ENCODE results near the gene SH2D2A. TPM values are rescaled to one million over a fixed set of nuclear protein-coding genes. Genes with fewer than 3 reads are reported as not detected.

SH2D2A gene
- total and polyA plus RNA-seq, 3 donors from 2014 or later, result 1.3 to 3.1 TPM; not detected in 1

DNA sequence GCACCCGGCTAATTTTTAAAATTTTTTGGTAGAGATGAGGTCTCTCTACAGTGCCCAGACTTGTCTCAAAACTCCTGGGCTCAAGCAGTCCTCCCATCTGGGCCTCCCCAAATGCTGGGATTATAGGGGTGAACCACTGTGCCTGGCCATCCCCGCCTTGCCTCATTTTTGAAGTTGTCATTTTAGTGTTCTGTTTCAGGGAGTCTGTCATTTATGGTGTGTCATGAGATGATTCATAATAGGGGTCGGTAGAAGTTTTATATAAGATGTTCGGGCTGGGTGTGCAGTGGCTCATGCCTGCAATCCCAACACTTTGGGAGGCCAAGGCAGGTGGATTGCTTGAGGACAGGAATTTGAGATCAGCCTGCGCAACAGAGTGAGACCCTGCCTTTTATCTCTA, 40.8 kb downstream of the SH2D2A start:
- WGBS, 2 donors, result 81 to 86% methylated on average over 5 of the region's 5 CpGs
- no peaks in the 10 kb centered on the region for H3K27me3 ChIP-seq
- no peaks in the 10 kb centered on the region for H3K36me3 ChIP-seq (ENCODE audit: low read depth, missing control alignments)
- intact Hi-C loops (cut with DNase I; ENCODE audit: low total_unique reads), result no loop called here
- H3K27ac ChIP-seq, result no peak overlapping the region
- no peaks in the 10 kb centered on the region for H3K9me3 ChIP-seq
- no peak for DNase-seq
- TF ChIP-seq, protein P1, sequence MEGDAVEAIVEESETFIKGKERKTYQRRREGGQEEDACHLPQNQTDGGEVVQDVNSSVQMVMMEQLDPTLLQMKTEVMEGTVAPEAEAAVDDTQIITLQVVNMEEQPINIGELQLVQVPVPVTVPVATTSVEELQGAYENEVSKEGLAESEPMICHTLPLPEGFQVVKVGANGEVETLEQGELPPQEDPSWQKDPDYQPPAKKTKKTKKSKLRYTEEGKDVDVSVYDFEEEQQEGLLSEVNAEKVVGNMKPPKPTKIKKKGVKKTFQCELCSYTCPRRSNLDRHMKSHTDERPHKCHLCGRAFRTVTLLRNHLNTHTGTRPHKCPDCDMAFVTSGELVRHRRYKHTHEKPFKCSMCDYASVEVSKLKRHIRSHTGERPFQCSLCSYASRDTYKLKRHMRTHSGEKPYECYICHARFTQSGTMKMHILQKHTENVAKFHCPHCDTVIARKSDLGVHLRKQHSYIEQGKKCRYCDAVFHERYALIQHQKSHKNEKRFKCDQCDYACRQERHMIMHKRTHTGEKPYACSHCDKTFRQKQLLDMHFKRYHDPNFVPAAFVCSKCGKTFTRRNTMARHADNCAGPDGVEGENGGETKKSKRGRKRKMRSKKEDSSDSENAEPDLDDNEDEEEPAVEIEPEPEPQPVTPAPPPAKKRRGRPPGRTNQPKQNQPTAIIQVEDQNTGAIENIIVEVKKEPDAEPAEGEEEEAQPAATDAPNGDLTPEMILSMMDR (IDR thresholded peaks at IDR 0.05), result no peak
- TF ChIP-seq POLR2A (IDR thresholded peaks at IDR 0.05), result no peak
- peaks cover 32% of the 10 kb centered on the region for H3K4me1 ChIP-seq
- no peak overlapping the region for H3K4me3 ChIP-seq

DNA sequence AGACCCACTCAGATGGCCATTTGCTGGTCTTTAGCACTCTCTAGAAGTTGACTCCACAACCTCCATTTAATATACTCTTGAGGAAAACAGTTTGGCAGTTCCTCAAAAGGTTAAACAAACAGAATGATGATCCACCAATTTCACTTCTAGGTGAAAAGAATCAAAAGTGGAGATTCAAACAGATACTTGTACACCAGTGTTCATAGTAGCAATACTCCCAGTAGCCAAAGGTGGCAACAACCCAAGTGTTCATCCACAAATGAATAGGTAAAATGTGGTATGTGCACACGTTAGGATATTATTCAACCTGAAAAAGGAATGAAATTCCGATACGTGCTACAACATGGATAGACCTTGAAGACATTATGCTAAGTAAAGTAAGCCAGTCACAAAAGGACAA, 43.0 kb downstream of the SH2D2A start:
- intact Hi-C loops (cut with DNase I; ENCODE audit: low total_unique reads), result no loop called here
- H3K4me3 ChIP-seq, result no peak overlapping the region
- no peaks in the 10 kb centered on the region for H3K27me3 ChIP-seq
- H3K27ac ChIP-seq, result peak overlapping the region in 1 of 2 donors; percentile 28
- peaks cover 53% of the 10 kb centered on the region for H3K4me1 ChIP-seq
- no peaks in the 10 kb centered on the region for H3K36me3 ChIP-seq (ENCODE audit: low read depth, missing control alignments)
- DNase-seq, result no peak
- WGBS, 2 donors, result 86 to 91% methylated on average over 3 of the region's 3 CpGs
- H3K9me3 ChIP-seq, result no peaks in the 10 kb centered on the region
- TF ChIP-seq, protein P1 (IDR thresholded peaks at IDR 0.05), result no peak
- no peak for TF ChIP-seq POLR2A (IDR thresholded peaks at IDR 0.05)

DNA sequence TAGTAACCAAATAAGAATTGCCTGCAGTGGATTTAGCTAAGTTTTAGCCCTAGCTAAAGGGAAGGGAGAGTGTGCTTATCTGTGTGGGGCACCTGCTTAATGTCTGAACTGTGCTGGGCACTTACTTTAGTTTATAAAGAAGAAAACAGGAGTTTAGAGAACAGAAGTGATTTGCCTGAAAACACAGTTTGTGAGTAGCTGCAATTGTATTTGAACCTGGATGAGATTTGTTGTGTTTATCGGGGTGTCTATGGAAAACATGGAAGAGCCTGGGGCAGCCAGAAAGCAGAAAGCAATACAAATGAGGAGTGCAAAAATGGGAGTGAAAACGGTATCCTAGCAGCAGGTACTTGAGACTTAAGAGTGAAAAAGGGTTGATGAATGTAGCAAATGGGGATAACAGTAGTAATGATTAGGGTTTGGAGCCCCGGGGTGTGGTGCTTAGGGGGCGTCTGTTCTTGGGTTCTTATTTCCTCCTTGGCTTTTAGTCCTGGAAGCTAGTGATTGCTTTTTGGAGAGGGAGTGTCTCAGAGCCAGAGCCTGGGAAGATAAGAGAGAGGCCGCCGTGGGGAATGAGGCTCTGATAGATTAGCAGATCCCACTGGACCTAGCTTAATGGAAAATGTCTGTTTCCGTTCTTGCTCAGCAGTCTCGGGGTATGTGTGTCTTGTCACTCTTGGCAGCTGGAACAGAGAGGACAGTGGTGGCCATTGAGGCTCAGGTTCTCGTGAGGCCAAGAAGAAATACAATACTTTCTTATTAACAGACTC, 43.7 kb downstream of the SH2D2A start:
- peak overlapping the region; percentile 3 to 28 for H3K27ac ChIP-seq
- no peaks in the 10 kb centered on the region for H3K36me3 ChIP-seq (ENCODE audit: low read depth, missing control alignments)
- no peaks in the 10 kb centered on the region for H3K9me3 ChIP-seq
- peak; percentile 24 for DNase-seq
- 32 to 37% methylated on average over 9 of the region's 9 CpGs for WGBS, 2 donors
- no peaks in the 10 kb centered on the region for H3K27me3 ChIP-seq
- peaks cover 58% of the 10 kb centered on the region for H3K4me1 ChIP-seq
- intact Hi-C loops (cut with DNase I; ENCODE audit: low total_unique reads), result no loop called here
- TF ChIP-seq POLR2A (IDR thresholded peaks at IDR 0.05), result no peak
- TF ChIP-seq, protein P1 (IDR thresholded peaks at IDR 0.05), result no peak
- no peak overlapping the region for H3K4me3 ChIP-seq

DNA sequence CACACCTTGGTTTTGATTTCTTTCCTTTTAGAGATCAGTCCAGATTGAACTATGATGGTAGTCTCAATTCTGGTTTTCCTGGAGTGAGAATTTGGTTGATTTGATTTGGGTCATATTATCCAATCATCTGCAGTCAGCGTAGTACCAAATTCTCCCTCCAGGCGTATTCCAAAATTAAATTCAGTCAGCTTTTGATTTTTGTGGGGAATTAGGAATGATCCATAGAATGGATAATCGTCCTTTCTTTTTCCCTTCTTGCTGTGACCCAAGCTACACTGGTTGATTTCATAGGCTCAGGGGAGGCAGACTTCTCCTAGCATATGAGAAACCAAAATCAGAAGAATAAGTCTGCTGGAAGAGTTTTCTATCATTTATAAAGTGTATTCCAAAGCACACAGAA, 44.4 kb downstream of the SH2D2A start:
- Histone ChIP-seq H3K9me3 (no peaks in the 10 kb centered on the region), H3K4me1 (peaks cover 53% of the 10 kb centered on the region), H3K27me3 (no peaks in the 10 kb centered on the region), H3K27ac (peak overlapping the region in 1 of 2 donors; percentile 3), H3K4me3 (no peak overlapping the region), H3K36me3 (ENCODE audit: low read depth, missing control alignments) (no peaks in the 10 kb centered on the region)
- TF ChIP-seq, protein P1 (IDR thresholded peaks at IDR 0.05), result no peak
- TF ChIP-seq POLR2A (IDR thresholded peaks at IDR 0.05), result no peak
- intact Hi-C loops (cut with DNase I; ENCODE audit: low total_unique reads), result no loop called here
- WGBS, 2 donors, result 73 to 85% methylated on average over 3 of the region's 3 CpGs
- no peak for DNase-seq
